Adipocyte (in vitro differentiated cells): Measurements from ENCODE around the gene ZBTB46.

Experiments used
- DNase-seq: peaks from one replicate; pipeline ENCODE4 v3.0.0-alpha.2; 2015; ENCODE audit warnings: low read depth
- H3K27me3 ChIP-seq: replicated peaks from 2 replicates; pipeline ENCODE4 v1.7.0; 2013; ENCODE audit warnings: mild to moderate bottlenecking, low read length, moderate library complexity; ENCODE audit not compliant: control insufficient read depth, insufficient read depth
- H3K36me3 ChIP-seq: 2 replicates; pipeline ENCODE4 v1.7.0; 2013; ENCODE audit warnings: low read length, mild to moderate bottlenecking, moderate library complexity; ENCODE audit not compliant: control insufficient read depth, insufficient read depth, severe bottlenecking
- H3K4me1 ChIP-seq: 2 replicates; pipeline ENCODE4 v1.7.0; 2013; ENCODE audit warnings: mild to moderate bottlenecking, low read length, moderate library complexity; ENCODE audit not compliant: control insufficient read depth, insufficient read depth
- H3K4me3 ChIP-seq: 2 replicates; pipeline ENCODE4 v1.7.0; 2013; ENCODE audit warnings: mild to moderate bottlenecking, low read length, moderate library complexity
- H3K9ac ChIP-seq: 2 replicates; pipeline ENCODE4 v1.7.0; 2013; ENCODE audit warnings: mild to moderate bottlenecking, low read length, moderate library complexity
- H3K9me3 ChIP-seq: 2 replicates; pipeline ENCODE4 v1.7.0; 2013; ENCODE audit warnings: mild to moderate bottlenecking, low read length, moderate library complexity; ENCODE audit not compliant: control insufficient read depth

ZBTB46 gene

GRCh38 chr20:63745961-63746731, 84.9 kb downstream of the ZBTB46 start:
- DNase-seq, result no peak
- Histone ChIP-seq H3K9me3 (no peaks in the 10 kb centered on the region), H3K4me1 (peaks cover 12% of the 10 kb centered on the region), H3K27me3 (no peaks in the 10 kb centered on the region), H3K36me3 (peaks cover 18% of the 10 kb centered on the region), H3K9ac (no peak overlapping the region), H3K4me3 (no peak overlapping the region)

- no peak overlapping the region for H3K9ac ChIP-seq
- peaks cover 18% of the 10 kb centered on the region for H3K36me3 ChIP-seq
- no peaks in the 10 kb centered on the region for H3K9me3 ChIP-seq
- peaks cover 14% of the 10 kb centered on the region for H3K4me1 ChIP-seq
- H3K27me3 ChIP-seq, result no peaks in the 10 kb centered on the region
- DNase-seq, result no peak
- no peak overlapping the region for H3K4me3 ChIP-seq
Observed at GRCh38 chr20:63745424-63745805, 85.6 kb downstream of the ZBTB46 start.

DNA sequence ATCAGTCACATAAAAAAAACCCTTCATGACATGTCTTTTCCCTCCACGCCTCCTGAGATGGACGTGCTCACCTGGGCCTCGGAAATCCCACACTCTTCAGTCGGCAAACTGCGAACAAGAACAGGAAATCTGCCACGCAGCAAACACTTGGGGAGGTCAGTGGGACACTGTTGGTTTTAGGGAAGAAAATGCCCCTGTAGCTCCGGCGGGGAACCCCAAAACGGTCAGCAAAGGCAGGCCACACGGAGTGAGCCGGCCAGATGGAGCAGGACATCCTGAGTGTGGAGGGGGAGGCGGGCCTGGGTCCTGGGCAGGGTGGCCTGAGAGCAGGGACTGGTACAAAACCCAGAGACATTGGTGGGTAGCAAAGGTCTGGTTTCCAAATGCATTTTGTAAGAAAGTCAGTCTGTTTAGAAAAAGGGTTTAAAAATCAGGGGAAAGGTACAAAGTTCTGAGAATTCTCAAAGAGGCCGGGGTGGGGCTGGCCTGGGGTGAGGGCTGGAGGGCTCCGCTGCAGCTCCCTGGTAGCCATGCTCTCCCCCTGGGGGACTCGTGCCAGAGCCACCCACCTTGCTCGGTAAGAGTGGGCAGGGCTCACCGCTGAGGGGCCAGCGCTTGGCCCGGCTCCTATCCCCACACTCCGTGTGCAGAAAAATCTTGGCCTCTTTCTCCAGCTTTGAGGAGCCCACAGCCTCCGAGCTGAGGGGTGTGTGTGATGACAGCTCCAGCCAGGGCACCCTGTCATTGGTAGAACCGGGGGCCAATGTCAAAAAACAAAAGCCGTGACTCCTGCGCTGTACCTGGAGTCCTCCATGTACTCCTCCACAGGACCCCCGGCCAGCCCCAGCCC, 86.3 kb downstream of the ZBTB46 start:
- H3K9ac ChIP-seq, result peak overlapping the region; percentile 71
- H3K4me1 ChIP-seq, result peaks cover 14% of the 10 kb centered on the region
- H3K27me3 ChIP-seq, result no peaks in the 10 kb centered on the region
- no peak for DNase-seq
- H3K36me3 ChIP-seq, result peaks cover 18% of the 10 kb centered on the region
- peak overlapping the region; percentile 73 for H3K4me3 ChIP-seq
- no peaks in the 10 kb centered on the region for H3K9me3 ChIP-seq

- Histone ChIP-seq H3K27me3 (no peaks in the 10 kb centered on the region), H3K9me3 (no peaks in the 10 kb centered on the region), H3K4me1 (peaks cover 15% of the 10 kb centered on the region), H3K9ac (peak overlapping the region; percentile 71), H3K4me3 (peak overlapping the region; percentile 73), H3K36me3 (peaks cover 18% of the 10 kb centered on the region)
- DNase-seq, result no peak
Observed at GRCh38 chr20:63744158-63744557, 86.9 kb downstream of the ZBTB46 start.

GRCh38 chr20:63743210-63743970, 87.7 kb downstream of the ZBTB46 start:
- no peak for DNase-seq
- H3K4me3 ChIP-seq, result peak overlapping the region; percentile 73
- H3K9me3 ChIP-seq, result no peaks in the 10 kb centered on the region
- no peaks in the 10 kb centered on the region for H3K27me3 ChIP-seq
- H3K9ac ChIP-seq, result peak overlapping the region; percentile 71
- H3K4me1 ChIP-seq, result peaks cover 20% of the 10 kb centered on the region
- peaks cover 18% of the 10 kb centered on the region for H3K36me3 ChIP-seq

GRCh38 chr20:63742381-63743024, 88.6 kb downstream of the ZBTB46 start:
- DNase-seq, result no peak
- no peaks in the 10 kb centered on the region for H3K27me3 ChIP-seq
- H3K9ac ChIP-seq, result no peak overlapping the region
- H3K36me3 ChIP-seq, result peaks cover 18% of the 10 kb centered on the region
- peaks cover 24% of the 10 kb centered on the region for H3K4me1 ChIP-seq
- H3K4me3 ChIP-seq, result no peak overlapping the region
- H3K9me3 ChIP-seq, result no peaks in the 10 kb centered on the region

- Histone ChIP-seq H3K4me3 (peak overlapping the region; percentile 79), H3K9me3 (no peaks in the 10 kb centered on the region)
- DNase-seq, result no peak
Observed at GRCh38 chr20:63741676-63742380, 89.2 kb downstream of the ZBTB46 start.

GRCh38 chr20:63741354-63741675, 89.7 kb downstream of the ZBTB46 start:
- Histone ChIP-seq H3K4me3 (peak overlapping the region; percentile 79), H3K9me3 (no peaks in the 10 kb centered on the region), H3K9ac (peak overlapping the region; percentile 91), H3K4me1 (peaks cover 24% of the 10 kb centered on the region), H3K36me3 (peaks cover 21% of the 10 kb centered on the region), H3K27me3 (no peaks in the 10 kb centered on the region)
- DNase-seq, result no peak

More at GRCh38 chr20:63741676-63742380, 89.2 kb downstream of the ZBTB46 start:
- peak overlapping the region; percentile 91 for H3K9ac ChIP-seq
- H3K4me1 ChIP-seq, result peaks cover 24% of the 10 kb centered on the region
- no peaks in the 10 kb centered on the region for H3K27me3 ChIP-seq
- peaks cover 19% of the 10 kb centered on the region for H3K36me3 ChIP-seq

GRCh38 chr20:63740627-63741353, 90.3 kb downstream of the ZBTB46 start:
- peaks cover 23% of the 10 kb centered on the region for H3K36me3 ChIP-seq
- DNase-seq, result peak; percentile 95
- peak overlapping the region; percentile 91 for H3K9ac ChIP-seq
- H3K9me3 ChIP-seq, result no peaks in the 10 kb centered on the region
- H3K4me3 ChIP-seq, result peak overlapping the region; percentile 79
- no peaks in the 10 kb centered on the region for H3K27me3 ChIP-seq
- peaks cover 24% of the 10 kb centered on the region for H3K4me1 ChIP-seq

GRCh38 chr20:63740070-63740626, 90.9 kb downstream of the ZBTB46 start:
- peak; percentile 68 for DNase-seq
- H3K27me3 ChIP-seq, result no peaks in the 10 kb centered on the region
- peaks cover 30% of the 10 kb centered on the region for H3K36me3 ChIP-seq
- H3K4me1 ChIP-seq, result peaks cover 20% of the 10 kb centered on the region
- no peaks in the 10 kb centered on the region for H3K9me3 ChIP-seq
- H3K4me3 ChIP-seq, result peak overlapping the region; percentile 79
- peak overlapping the region; percentile 91 for H3K9ac ChIP-seq
